Measurements from ENCODE around the gene GPSM3. TPM values are rescaled to one million over a fixed set of nuclear protein-coding genes. Genes with fewer than 3 reads are reported as not detected.

Gene GPSM3
- total and polyA plus RNA-seq, 2 donors (not counting 1 experiment from before 2014, with no cell fraction given), result 194 to 299 TPM

GRCh38 chr6:32168807-32169591 lies 23.4 kb downstream of the GPSM3 start:
- Histone ChIP-seq H3K79me2 (ENCODE audit: control insufficient read depth, insufficient read depth, low read length) (no peaks in the 10 kb centered on the region), H3K9ac (ENCODE audit: low read length) (no peak overlapping the region), H3K27me3 (replicated peaks in 1 of 4; ENCODE audit: control extremely low read depth in 1 of 4, control insufficient read depth in 3 of 4, insufficient read depth in 4 of 4, low read length in 3 of 4) (no peaks in the 10 kb centered on the region), H3K27ac (ENCODE audit: low read length in 2 of 2) (no peak overlapping the region), H3K4me3 (ENCODE audit: control extremely low read depth in 1 of 5, extremely low read depth in 1 of 5, insufficient read depth in 1 of 5, low read depth in 2 of 5, low read length in 4 of 5) (no peak overlapping the region), H3K36me3 (replicated peaks in 1 of 2; ENCODE audit: control extremely low read depth in 1 of 2, control insufficient read depth in 1 of 2, extremely low read depth in 1 of 2, insufficient read depth in 2 of 2, low read length in 1 of 2) (peaks cover 7 to 23% of the 10 kb centered on the region in 2 experiments), H3K4me2 (replicated peaks; ENCODE audit: low read depth, low read length, poor library complexity, severe bottlenecking) (no peak overlapping the region), H3K9me3 (ENCODE audit: control extremely low read depth in 1 of 3, control insufficient read depth in 2 of 3, insufficient read depth in 1 of 3, low read length in 2 of 3) (no peaks in the 10 kb centered on the region), H3K4me1 (ENCODE audit: control insufficient read depth in 2 of 2, insufficient read depth in 2 of 2, low read length in 2 of 2) (peaks cover 0 to 16% of the 10 kb centered on the region in 2 donors), H2AFZ (ENCODE audit: insufficient read depth, low read depth, low read length, poor library complexity, severe bottlenecking) (no peak overlapping the region), H4K20me1 (ENCODE audit: control insufficient read depth, insufficient read depth, low read length, poor library complexity, severe bottlenecking) (no peaks in the 10 kb centered on the region)
- no peaks in the 10 kb centered on the region for H3K27me3 Mint-ChIP-seq
- ATAC-seq (ENCODE audit: low read depth) (no peak), DNase-seq (no peak)
- intact Hi-C loops (cut with micrococcal nuclease), result no loop called here
- no peak overlapping the region for H3K27ac Mint-ChIP-seq
- POLR2A ChIA-PET, result no interaction called here
- WGBS (ENCODE audit: insufficient coverage), result 98% methylated on average over 10 of the region's 11 CpGs
- TF ChIP-seq, protein P1, sequence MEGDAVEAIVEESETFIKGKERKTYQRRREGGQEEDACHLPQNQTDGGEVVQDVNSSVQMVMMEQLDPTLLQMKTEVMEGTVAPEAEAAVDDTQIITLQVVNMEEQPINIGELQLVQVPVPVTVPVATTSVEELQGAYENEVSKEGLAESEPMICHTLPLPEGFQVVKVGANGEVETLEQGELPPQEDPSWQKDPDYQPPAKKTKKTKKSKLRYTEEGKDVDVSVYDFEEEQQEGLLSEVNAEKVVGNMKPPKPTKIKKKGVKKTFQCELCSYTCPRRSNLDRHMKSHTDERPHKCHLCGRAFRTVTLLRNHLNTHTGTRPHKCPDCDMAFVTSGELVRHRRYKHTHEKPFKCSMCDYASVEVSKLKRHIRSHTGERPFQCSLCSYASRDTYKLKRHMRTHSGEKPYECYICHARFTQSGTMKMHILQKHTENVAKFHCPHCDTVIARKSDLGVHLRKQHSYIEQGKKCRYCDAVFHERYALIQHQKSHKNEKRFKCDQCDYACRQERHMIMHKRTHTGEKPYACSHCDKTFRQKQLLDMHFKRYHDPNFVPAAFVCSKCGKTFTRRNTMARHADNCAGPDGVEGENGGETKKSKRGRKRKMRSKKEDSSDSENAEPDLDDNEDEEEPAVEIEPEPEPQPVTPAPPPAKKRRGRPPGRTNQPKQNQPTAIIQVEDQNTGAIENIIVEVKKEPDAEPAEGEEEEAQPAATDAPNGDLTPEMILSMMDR (IDR thresholded peaks at IDR 0.05), result no peak
- TF ChIP-seq EZH2 (IDR thresholded peaks at IDR 0.05; ENCODE audit: borderline replicate concordance, insufficient read depth, low read depth, low read length, poor library complexity, severe bottlenecking), result no peak
- CTCF ChIA-PET, result no interaction called here
- no peaks in the 10 kb centered on the region for H3K9me3 Mint-ChIP-seq (ENCODE audit: insufficient read depth)
- peaks cover 15% of the 10 kb centered on the region for H3K4me1 Mint-ChIP-seq
- H3K4me3 Mint-ChIP-seq, result no peak overlapping the region

DNA sequence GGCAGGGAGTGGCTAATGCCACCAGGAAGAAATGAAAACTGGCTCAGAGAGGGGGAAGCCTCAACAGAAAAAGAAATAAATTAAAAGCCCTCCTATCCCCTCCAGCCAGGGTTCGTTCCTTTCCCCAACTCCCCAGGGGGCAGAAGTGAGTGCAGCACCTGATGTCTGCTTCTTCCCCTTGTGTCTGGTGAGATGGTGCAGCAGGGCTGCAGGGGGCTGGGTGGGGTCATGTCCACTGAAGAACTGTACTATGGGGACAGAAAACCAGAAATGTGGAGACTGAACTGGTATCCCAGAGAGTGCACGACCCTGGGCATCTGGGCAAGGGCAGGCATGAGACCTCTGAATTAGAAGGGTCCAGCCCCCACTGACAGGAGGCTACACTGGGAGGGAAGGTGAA lies 24.1 kb downstream of the GPSM3 start:
- H3K27ac ChIP-seq (ENCODE audit: low read length in 2 of 2), result no peak overlapping the region
- intact Hi-C loops (cut with micrococcal nuclease), result no loop called here
- H2AFZ ChIP-seq (ENCODE audit: insufficient read depth, low read depth, low read length, poor library complexity, severe bottlenecking), result no peak overlapping the region
- no peaks in the 10 kb centered on the region for H3K9me3 ChIP-seq (ENCODE audit: control extremely low read depth in 1 of 3, control insufficient read depth in 2 of 3, insufficient read depth in 1 of 3, low read length in 2 of 3)
- DNase-seq (no peak), ATAC-seq (ENCODE audit: low read depth) (no peak)
- no peak overlapping the region for H3K4me2 ChIP-seq (replicated peaks; ENCODE audit: low read depth, low read length, poor library complexity, severe bottlenecking)
- 67% methylated on average over 1 of the region's 2 CpGs for WGBS (ENCODE audit: insufficient coverage)
- no peak overlapping the region for H3K4me3 ChIP-seq (ENCODE audit: control extremely low read depth in 1 of 5, extremely low read depth in 1 of 5, insufficient read depth in 1 of 5, low read depth in 2 of 5, low read length in 4 of 5)
- CTCF ChIA-PET, result no interaction called here
- H3K27me3 Mint-ChIP-seq, result no peaks in the 10 kb centered on the region
- POLR2A ChIA-PET, result no interaction called here
- no peaks in the 10 kb centered on the region for H3K9me3 Mint-ChIP-seq (ENCODE audit: insufficient read depth)
- TF ChIP-seq, protein P1 (IDR thresholded peaks at IDR 0.05), result no peak
- TF ChIP-seq EZH2 (IDR thresholded peaks at IDR 0.05; ENCODE audit: borderline replicate concordance, insufficient read depth, low read depth, low read length, poor library complexity, severe bottlenecking), result no peak
- peaks cover 12% of the 10 kb centered on the region for H3K4me1 Mint-ChIP-seq
- no peaks in the 10 kb centered on the region for H4K20me1 ChIP-seq (ENCODE audit: control insufficient read depth, insufficient read depth, low read length, poor library complexity, severe bottlenecking)
- no peaks in the 10 kb centered on the region for H3K79me2 ChIP-seq (ENCODE audit: control insufficient read depth, insufficient read depth, low read length)
- no peak overlapping the region for H3K4me3 Mint-ChIP-seq
- peaks cover 7 to 23% of the 10 kb centered on the region in 2 experiments for H3K36me3 ChIP-seq (replicated peaks in 1 of 2; ENCODE audit: control extremely low read depth in 1 of 2, control insufficient read depth in 1 of 2, extremely low read depth in 1 of 2, insufficient read depth in 2 of 2, low read length in 1 of 2)
- H3K4me1 ChIP-seq (ENCODE audit: control insufficient read depth in 2 of 2, insufficient read depth in 2 of 2, low read length in 2 of 2), result peaks cover 0 to 13% of the 10 kb centered on the region in 2 donors
- H3K27me3 ChIP-seq (replicated peaks in 1 of 4; ENCODE audit: control extremely low read depth in 1 of 4, control insufficient read depth in 3 of 4, insufficient read depth in 4 of 4, low read length in 3 of 4), result no peaks in the 10 kb centered on the region
- H3K9ac ChIP-seq (ENCODE audit: low read length), result no peak overlapping the region
- H3K27ac Mint-ChIP-seq, result no peak overlapping the region

Data from B cell (primary cell).